ENCODE measurements around the gene TOR4A.

Gene TOR4A

GRCh38 chr9:137277329-137278041, at the start of gene TOR4A:
TOR4A (plus strand) TSS chr9:137277726; CDS start chr9:137278690, 964 bp downstream.
- DNase-seq = no peak

- no peak for DNase-seq
Observed at GRCh38 chr9:137227853-137228505, 49.5 kb upstream of the TOR4A start.

- DNase-seq = no peak
Observed at GRCh38 chr9:137228506-137228967, 49.0 kb upstream of the TOR4A start.

- no peak for DNase-seq
Observed at GRCh38 chr9:137228968-137229896, 48.3 kb upstream of the TOR4A start.

- no peak for DNase-seq
Observed at GRCh38 chr9:137229903-137230704, 47.4 kb upstream of the TOR4A start.

GRCh38 chr9:137230705-137231371, 46.7 kb upstream of the TOR4A start, which contains the start of gene SLC34A3:
SLC34A3 (plus strand) TSS chr9:137230901; CDS start chr9:137231703, 802 bp downstream.
- DNase-seq = no peak

- no peak for DNase-seq
Observed at GRCh38 chr9:137231372-137232039, 46.0 kb upstream of the TOR4A start.

- DNase-seq = no peak
Observed at GRCh38 chr9:137232101-137232500, 45.4 kb upstream of the TOR4A start.

GRCh38 chr9:137232510-137232909, 45.0 kb upstream of the TOR4A start:
- no peak for DNase-seq

- DNase-seq = no peak
Observed at GRCh38 chr9:137233143-137233980, 44.2 kb upstream of the TOR4A start.

GRCh38 chr9:137234055-137234697, 43.4 kb upstream of the TOR4A start:
- no peak for DNase-seq

- DNase-seq = no peak
Observed at GRCh38 chr9:137234758-137235423, 42.6 kb upstream of the TOR4A start.

- DNase-seq = no peak
Observed at GRCh38 chr9:137235424-137236237, 41.9 kb upstream of the TOR4A start.

GRCh38 chr9:137236238-137236935, 41.1 kb upstream of the TOR4A start:
- DNase-seq = peak; percentile 94

GRCh38 chr9:137236936-137237421, 40.5 kb upstream of the TOR4A start:
- no peak for DNase-seq

GRCh38 chr9:137237759-137238726, 39.5 kb upstream of the TOR4A start:
- no peak for DNase-seq
